HG03460 (cell line): Measurements from ENCODE around the gene STPG2.

Experiments used
- ATAC-seq: cut with Tn5 transposase; IDR thresholded peaks from one replicate; pipeline ENCODE4 v1.9.1; 2021; ENCODE audit not compliant: unreplicated experiment

STPG2 gene

DNA sequence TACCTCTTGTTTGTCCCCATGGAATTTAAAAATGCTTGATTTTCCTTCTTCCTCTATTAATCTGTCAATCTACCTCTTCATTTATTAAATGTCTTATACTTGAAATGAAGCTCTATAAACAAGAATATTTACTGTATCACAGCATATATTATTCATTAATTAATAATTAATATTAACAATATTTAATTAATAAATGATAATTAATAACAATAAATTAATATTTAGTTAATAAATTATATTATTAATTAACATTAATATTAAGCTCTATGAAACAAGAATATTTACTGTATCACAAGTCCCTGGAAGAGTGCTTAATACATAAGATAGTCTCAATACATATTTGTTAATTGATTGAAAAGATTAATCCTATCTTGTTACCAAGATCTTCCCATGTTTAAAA lies 306.6 kb downstream of the STPG2 start:
- ATAC-seq, result no peak

DNA sequence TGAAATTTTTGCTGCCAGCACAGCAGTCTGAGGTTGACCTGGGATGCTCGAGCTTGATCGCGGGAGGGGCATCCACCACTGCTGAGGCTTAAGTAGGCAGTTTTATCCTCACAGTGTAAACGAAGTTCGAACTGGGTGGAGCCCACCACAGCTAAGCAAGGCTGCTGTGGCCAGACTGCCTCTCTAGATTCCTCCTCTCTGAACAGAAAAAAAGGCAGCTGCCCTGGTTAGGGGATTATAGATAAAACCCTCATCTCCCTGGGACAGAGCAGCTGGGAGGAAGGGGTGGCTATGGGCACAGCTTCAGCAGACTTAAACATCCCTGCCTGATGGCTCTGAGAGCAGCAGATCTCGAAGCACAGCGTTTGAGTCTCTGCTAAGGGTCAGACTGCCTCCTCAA lies 314.6 kb downstream of the STPG2 start:
- ATAC-seq, result no peak

DNA sequence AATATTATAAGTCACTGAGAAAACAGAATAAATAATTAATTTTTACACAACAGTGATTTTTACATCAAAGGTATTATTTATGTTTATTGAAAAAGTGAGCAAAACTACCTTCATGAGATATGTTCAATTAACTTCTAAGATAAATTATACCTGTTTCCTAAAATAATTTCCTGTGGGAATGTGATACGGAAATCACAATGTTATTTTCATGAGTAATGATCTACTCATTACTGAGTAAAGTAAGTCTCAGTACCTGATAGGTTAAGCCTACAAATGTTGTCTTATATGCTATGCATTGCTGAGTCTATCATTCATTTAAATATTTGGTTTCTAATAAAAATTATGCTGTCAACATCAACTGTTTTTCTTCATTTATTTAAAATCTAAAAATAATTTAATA lies 324.0 kb downstream of the STPG2 start:
- no peak for ATAC-seq

DNA sequence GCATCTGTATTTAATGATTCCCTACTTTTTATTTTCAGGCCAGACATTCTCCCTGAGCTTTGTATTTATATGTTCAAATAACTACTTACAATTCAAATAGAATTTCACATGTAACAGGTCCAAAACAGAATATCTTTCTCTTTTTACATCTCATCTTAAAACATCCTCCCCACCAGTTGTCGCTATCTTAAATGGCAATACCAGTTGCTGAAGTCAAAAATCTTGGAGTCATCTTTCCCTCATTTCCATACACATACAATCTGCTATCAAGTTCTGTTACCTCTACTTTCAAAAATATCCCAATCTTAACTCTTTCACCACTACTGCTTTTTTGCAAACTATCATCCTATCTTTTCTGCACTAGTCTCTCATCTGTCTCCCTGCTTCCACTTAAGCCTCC lies 330.5 kb downstream of the STPG2 start:
- ATAC-seq, result no peak

DNA sequence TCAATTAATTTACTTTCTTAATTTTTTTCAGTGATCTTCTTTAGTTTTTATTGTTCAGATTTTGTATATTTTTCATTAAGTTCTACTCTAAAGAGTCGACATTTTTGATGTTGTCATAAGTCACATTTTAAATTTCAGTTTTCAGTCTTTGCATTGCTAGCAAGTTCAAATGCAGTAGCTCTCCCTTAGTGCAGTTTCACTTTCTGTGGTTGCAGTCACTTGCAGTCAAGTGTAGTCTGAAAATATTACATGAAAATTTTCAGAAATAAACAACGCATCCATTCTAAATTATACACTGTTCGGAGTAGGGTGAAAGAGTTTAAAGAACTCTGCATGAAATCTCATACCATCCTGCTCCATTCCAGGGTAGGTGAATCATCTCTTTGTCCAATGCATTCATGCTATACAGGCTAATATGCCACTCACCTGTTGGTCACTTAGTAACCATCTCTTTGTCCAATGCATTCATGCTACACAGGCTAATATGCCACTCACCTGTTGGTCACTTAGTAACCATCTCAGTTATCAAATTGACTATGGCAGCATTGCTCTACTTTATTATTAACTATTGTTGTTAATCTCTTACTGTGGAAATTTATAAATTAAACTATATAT lies 356.9 kb downstream of the STPG2 start:
- no peak for ATAC-seq

DNA sequence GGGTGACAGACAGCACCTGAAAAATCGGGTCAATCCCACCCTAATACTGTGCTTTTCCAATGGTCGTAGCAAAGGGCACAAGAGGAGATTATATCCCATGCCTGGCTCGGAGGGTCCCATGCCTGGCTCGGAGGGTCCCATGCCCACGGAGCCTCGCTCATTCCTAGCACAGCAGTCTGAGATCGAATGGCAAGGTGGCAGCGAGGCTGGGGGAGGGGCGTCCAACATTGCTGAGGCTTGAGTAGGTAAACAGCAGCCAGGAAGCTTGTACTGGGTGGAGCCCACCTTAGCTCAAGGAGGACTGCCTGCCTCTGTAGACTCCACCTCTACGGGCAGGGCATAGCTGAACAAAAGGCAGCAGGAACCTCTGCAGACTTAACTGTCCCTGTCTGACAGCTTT lies 365.1 kb downstream of the STPG2 start:
- no peak for ATAC-seq

DNA sequence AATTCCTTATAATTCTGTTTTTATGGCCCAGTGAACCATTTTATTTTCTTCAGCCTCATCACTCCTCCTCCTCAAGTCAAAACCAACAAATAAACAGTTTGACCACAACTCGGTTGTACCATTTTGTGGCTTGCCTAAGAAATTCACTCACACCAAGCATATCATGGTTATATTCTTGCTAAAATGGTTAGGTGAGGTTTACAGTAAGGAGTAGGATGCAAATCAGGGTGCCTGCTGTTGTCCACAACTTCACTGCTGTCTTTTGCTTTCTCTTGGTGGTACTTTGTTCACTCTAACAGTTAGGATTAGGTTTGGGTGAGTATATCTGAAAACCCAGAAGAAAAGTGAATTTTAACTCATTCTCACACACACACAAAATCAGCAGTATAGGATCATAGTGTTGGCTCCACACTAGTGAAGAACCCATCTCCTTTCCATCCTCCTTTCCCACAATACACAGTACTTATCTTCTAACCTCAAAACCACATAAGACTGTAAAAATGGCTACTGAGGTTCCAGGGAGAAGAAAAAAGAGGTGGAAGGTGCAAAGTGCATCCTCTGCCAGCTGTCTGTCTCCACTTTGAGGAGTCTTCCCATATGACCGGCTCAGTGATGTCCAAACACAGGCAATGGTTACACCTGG lies 368.8 kb downstream of the STPG2 start:
- ATAC-seq, result no peak

DNA sequence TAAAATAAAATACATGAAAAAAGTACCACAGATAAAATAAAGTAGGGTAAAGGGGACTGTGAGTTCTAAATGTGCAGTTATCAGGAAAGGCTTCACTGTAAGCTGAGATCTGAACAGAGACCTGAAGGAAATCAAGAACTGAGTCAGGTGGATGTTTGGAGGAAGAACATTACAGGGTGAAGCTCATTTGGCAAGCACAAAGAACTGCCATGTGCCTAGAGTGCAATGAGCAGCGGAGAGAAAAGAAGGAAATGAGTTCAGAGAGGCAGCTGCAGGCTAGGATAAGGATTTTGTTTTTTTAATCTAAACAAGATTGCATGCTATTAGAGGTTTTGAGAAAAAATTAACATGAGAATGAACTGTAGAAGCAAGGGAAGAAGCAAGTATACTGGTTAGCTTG lies 373.1 kb downstream of the STPG2 start:
- no peak for ATAC-seq

DNA sequence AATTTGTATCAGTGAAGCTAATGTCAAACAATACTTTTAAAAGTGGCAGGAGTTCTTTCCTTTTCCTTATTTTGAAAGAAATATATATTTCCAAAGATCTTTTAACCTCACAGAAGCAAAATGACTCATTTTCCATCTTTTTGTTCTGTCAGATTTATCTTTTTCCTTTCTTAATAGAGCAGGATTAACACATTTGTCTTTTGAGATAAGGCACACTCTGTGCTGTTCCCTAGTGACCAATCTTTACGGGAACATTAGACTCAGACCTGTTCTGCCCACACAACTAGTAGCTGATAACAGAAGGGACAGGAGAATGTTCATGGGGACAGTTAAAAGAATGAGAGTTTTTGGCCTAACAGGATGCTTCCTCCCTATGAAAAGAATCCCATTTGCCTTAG lies 381.2 kb downstream of the STPG2 start:
- ATAC-seq, result no peak

DNA sequence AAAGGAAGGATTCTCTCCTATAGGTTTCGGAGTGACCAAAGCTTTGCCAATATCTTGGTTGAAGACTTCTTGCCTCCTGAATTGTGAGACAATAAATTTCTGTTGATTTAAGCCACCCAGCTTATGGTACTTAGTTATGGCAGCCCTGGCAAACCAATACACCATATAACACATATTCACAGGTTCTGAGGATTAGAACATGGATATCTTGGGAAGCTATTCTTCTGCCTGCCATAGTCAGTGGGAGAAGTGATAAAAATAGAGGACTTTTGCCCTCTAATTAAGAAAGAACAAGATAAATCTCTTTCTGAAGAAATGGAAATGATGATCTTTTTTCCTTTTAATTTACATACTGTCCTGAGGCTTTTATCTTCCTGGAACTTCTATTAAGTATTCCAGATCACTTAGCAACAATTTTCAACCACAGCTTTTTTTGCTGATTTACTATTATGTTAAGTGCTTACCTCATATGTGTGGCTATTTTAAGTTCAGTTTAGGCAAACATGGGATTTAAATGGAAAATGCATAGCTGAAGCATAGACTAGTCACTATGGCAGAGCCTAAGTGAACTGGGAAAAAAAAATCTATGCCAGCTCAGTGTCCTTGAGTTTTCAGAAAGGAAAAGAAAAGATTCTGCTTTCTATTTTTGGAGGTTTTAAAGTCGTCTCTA lies 381.7 kb downstream of the STPG2 start:
- ATAC-seq, result no peak

- no peak for ATAC-seq
These were observed 383.5 kb downstream of the STPG2 start for GRCh38 chr4:97759785-97760184.

DNA sequence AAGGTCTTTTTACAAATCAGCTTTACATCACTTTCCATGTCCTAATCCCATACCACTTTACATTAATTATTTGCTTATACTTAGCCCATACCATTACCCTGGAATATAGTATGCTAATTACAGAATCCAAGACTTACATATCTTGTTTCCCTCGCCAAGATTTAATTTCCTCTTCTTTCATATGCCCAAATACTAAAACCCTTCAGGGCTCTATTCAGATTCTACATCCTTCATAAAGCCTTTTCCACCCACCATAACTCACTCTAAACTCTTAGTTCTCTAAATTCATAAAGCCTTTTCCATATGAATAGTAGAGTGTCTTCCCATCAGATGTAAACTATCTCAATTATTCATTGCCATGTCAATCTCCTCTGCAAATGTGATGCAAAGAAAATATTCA lies 390.7 kb downstream of the STPG2 start:
- no peak for ATAC-seq

DNA sequence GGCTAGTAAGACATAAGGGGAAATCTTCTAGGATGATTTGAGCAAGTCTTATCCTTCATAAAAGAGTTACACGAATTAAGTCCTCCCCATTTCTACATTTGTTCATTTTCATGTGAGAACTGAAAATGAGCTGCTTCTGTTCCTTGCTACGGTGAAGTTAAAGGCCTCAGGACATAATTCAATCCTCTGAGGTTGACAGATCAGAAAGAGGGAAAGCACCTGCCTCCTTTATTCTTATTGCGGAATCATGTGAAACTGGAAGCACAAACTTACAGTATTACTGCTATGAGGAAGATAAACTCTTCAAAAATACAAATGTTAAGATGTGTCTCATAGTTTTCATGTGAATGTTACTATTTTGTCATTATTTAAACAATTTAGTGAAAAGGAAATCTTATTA lies 395.3 kb downstream of the STPG2 start:
- ATAC-seq, result no peak

- no peak for ATAC-seq
These were observed 422.3 kb downstream of the STPG2 start for GRCh38 chr4:97720869-97721432.

DNA sequence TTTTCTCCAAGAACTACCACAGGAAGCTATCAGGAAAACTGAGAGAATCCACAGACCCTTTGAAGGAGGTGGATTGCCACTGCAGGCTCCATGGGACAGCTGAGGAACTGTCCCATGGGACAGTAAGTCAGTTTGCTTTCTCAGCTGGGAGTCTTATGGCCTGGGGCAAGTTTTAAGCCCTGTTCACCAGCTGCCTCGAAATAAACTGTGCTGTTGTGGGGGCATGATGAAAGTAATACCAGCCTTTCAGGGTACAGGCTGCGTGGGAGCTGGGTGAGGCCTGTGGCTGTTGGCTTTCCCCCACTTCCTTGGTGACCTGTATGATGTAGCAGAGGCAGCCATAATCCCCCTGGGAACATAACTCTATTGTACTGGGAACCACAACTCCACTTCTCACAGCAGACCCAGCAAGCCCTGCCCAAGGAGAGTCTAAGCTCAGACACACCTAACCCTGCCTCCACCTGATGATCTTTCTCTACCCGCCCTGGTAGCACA lies 452.1 kb downstream of the STPG2 start:
- ATAC-seq, result no peak

DNA sequence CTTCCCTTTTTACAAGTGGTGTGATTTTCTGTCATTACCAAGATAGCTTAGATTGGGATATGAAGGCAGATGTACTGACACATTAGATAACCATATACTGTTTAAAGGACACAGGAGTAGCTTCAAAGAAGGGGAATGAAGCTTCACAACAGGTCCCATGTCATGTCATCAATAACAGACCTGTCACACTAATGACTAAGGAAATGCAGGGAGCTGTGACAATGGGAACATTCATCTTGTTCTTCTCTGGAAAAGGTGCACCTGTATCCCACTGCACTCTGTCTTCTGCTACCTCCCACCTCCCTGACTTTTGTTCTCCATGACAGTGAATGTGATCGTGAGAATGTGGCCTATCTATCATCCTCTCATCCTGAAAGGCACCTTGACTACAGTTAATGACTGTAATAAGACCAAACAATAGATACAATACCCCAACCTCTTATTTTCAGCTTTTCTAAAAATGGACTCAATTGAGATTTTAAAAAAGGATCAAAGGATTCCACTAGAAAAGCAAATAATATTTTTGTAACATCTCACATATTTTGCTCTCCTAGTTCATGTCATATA lies 472.5 kb downstream of the STPG2 start:
- no peak for ATAC-seq

- ATAC-seq, result no peak
These were observed 477.7 kb downstream of the STPG2 start for GRCh38 chr4:97665553-97665952.

GRCh38 chr4:97664741-97665140 lies 478.5 kb downstream of the STPG2 start:
- no peak for ATAC-seq

- no peak for ATAC-seq
These were observed 481.1 kb downstream of the STPG2 start for GRCh38 chr4:97662133-97662532.

DNA sequence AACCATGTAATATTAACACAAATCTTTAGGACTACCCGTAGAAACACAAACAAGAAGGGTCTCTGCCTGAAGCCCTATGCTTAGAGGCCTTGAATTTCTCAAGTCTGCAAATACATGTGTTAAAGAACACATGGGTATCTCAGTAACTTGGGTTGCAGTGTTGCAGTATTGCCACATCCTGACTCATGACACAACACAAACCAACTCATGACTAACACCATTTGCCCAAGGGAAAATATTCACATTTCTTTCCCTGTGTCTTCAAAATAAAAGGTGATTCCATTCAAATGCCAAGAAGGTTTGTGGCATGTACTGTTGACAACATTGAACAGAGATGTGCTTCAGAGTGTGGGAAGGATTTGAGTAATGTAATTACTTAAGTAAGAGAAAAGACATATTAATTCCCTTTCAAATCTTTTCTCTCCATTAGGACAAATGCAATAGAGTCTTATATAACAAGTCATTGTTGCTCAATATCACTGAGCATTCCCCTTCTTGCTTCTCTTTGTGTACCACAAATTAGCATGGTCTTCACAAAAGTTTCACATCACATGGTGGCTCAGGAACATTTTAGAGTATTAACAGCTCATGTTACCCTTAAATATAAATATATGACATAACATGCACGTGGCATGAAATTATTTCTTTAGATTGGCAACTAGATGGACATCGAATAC lies 487.1 kb downstream of the STPG2 start:
- ATAC-seq, result no peak

DNA sequence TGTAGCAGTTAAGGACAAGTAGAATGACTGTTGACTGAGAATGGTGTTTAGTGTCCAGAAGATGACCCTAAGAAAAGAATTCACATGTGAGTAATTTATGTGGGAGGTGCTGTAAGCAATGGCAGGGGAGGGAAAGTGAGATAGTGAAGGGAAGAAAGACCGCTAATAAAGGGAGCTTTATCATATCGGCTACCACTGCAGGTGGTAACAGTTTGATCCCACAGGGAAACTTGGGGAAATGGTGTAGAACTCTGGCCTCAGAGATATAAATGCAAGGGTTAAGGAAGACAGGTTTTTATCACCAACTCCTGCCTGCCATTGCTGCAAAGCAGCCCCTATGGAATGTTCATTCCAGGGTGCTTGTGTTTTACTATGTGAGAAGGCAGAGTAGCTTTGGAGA lies 489.6 kb downstream of the STPG2 start:
- no peak for ATAC-seq
